Trophoblast cell (in vitro differentiated cells and primary cell): Measurements from ENCODE around the gene CD8B.

ENCODE experiments used
- DNase-seq, 2 donors: peaks; one replicate each; pipeline ENCODE4 v3.0.0-alpha.2; 2016
- H2AFZ ChIP-seq: 2 replicates; pipeline ENCODE4 v1.6.1; 2013; ENCODE audit warnings: low read length, moderate library complexity, mild to moderate bottlenecking; ENCODE audit not compliant: insufficient read depth, poor library complexity
- H2AK5ac ChIP-seq: 2 replicates; pipeline ENCODE4 v1.6.1; 2013; ENCODE audit warnings: mild to moderate bottlenecking, low read length
- H2BK120ac ChIP-seq: 2 replicates; pipeline ENCODE4 v1.6.1; 2013; ENCODE audit warnings: low read length, mild to moderate bottlenecking, moderate library complexity; ENCODE audit not compliant: insufficient read depth, poor library complexity
- H2BK12ac ChIP-seq: 2 replicates; pipeline ENCODE4 v1.6.1; 2013; ENCODE audit warnings: mild to moderate bottlenecking, low read length, moderate library complexity
- H2BK5ac ChIP-seq: 2 replicates; pipeline ENCODE4 v1.6.1; 2013; ENCODE audit warnings: low read length, low read depth, moderate library complexity, mild to moderate bottlenecking; ENCODE audit not compliant: poor library complexity
- H3K14ac ChIP-seq: 2 replicates; pipeline ENCODE4 v1.6.1; 2013; ENCODE audit warnings: mild to moderate bottlenecking, low read length
- H3K18ac ChIP-seq: 2 replicates; pipeline ENCODE4 v1.6.1; 2013; ENCODE audit warnings: mild to moderate bottlenecking, low read length
- H3K23ac ChIP-seq: 2 replicates; pipeline ENCODE4 v1.6.1; 2013; ENCODE audit warnings: low read length
- H3K27ac ChIP-seq: 2 replicates; pipeline ENCODE4 v1.5.1; 2013; ENCODE audit warnings: low read depth, mild to moderate bottlenecking, inconsistent platforms, low read length, moderate library complexity
- H3K27me3 ChIP-seq: 2 replicates; pipeline ENCODE4 v1.6.1; 2013; ENCODE audit warnings: inconsistent platforms, mild to moderate bottlenecking, low read length, moderate library complexity; ENCODE audit not compliant: insufficient read depth
- H3K36me3 ChIP-seq, 2 experiments: 1 replicate in 1 of 2; 2 replicates in 1 of 2; pipeline ENCODE4 v1.6.1; 2013; ENCODE audit warnings: low read length in 2 of 2, mild to moderate bottlenecking in 2 of 2, moderate library complexity in 1 of 2; ENCODE audit not compliant: insufficient read depth in 2 of 2, control insufficient read depth in 1 of 2
- H3K4ac ChIP-seq: 2 replicates; pipeline ENCODE4 v1.6.1; 2013; ENCODE audit warnings: low read depth, mild to moderate bottlenecking, low read length, moderate library complexity
- H3K4me1 ChIP-seq, 2 experiments: 1 replicate in 1 of 2; 2 replicates in 1 of 2; pipeline ENCODE4 v1.6.1; 2013; ENCODE audit warnings: low read length in 2 of 2, mild to moderate bottlenecking in 2 of 2, moderate library complexity in 1 of 2; ENCODE audit not compliant: insufficient read depth in 2 of 2, control insufficient read depth in 1 of 2
- H3K4me2 ChIP-seq: 2 replicates; pipeline ENCODE4 v1.6.1; 2013; ENCODE audit warnings: inconsistent platforms, mild to moderate bottlenecking, low read length, moderate library complexity
- H3K4me3 ChIP-seq: 2 replicates; pipeline ENCODE4 v1.5.1; 2013; ENCODE audit warnings: mild to moderate bottlenecking, low read depth, low read length, inconsistent platforms
- H3K79me1 ChIP-seq: one replicate; pipeline ENCODE4 v1.6.1; 2013; ENCODE audit warnings: low read length
- H3K79me2 ChIP-seq: 2 replicates; pipeline ENCODE4 v1.6.1; 2013; ENCODE audit warnings: low read length, mild to moderate bottlenecking; ENCODE audit not compliant: control insufficient read depth, insufficient read depth, poor library complexity
- H3K9ac ChIP-seq: 2 replicates; pipeline ENCODE4 v1.6.1; 2013; ENCODE audit warnings: mild to moderate bottlenecking, low read length
- H3K9me3 ChIP-seq: 2 replicates; pipeline ENCODE4 v1.6.1; 2013; ENCODE audit warnings: low read depth, mild to moderate bottlenecking, control low read depth, inconsistent platforms, low read length; ENCODE audit not compliant: insufficient read depth
- H4K12ac ChIP-seq: 2 replicates; pipeline ENCODE4 v1.6.1; 2013; ENCODE audit warnings: low read depth, mild to moderate bottlenecking, low read length, moderate library complexity
- H4K8ac ChIP-seq: 2 replicates; pipeline ENCODE4 v1.6.1; 2013; ENCODE audit warnings: low read depth, mild to moderate bottlenecking, low read length, moderate library complexity
- H4K91ac ChIP-seq: one replicate; pipeline ENCODE4 v1.6.1; 2013; ENCODE audit warnings: low read depth, mild to moderate bottlenecking, low read length, moderate library complexity
- WGBS: extraction: QIAGEN DNeasy Blood & Tissue Kit; methylation state at CpG from one replicate; pipeline ENCODE4 v1.1.7; 2013; ENCODE audit warnings: missing lambda C conversion rate; ENCODE audit not compliant: insufficient read length, insufficient coverage; ENCODE audit errors: extremely low coverage; 5-methylcytosine and 5-hydroxymethylcytosine counted together

The CD8B gene

DNA sequence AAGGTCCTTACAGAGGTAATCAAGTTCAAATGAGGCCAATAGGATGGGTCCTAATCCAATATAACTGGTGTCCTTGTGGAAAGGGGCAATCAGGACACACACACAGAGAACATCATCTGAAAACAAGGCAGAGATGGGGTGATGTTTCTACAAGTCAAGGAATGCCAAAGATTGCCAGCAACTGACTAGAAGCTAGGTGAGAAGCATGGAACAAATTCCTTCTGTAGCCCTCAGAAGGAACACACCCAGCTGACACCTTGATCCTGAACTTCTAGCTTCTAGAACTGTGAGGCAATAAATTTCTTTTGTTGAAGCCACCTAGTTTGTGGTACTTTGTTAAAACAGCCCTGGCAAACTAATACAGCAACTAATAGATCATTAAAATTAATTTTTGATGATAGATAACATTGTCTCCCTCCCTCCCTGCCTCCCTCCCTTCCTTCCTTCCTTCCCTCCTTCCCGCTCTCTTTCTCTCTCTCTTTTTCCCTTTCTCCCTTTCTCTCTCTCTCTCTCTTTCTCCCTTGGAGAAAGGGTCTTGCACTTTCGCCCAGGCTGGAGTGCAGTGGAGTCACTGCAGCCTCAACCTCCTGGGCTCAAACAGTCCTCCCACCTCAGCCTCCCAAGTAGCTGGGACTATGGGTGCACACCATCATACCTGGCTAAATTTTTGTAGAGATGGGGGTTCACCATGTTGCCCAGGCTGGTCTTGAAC is 60.7 kb downstream of the CD8B start:
- Histone ChIP-seq H4K12ac (no peak overlapping the region), H3K4ac (no peak overlapping the region), H2BK12ac (no peak overlapping the region), H3K79me2 (no peaks in the 10 kb centered on the region), H3K23ac (no peak overlapping the region), H2AFZ (no peak overlapping the region), H3K79me1 (no peaks in the 10 kb centered on the region), H4K8ac (no peak overlapping the region), H2BK5ac (no peak overlapping the region), H3K9me3 (peaks cover 3% of the 10 kb centered on the region), H3K4me1 (no peaks in the 10 kb centered on the region), H3K4me3 (no peak overlapping the region), H3K36me3 (no peaks in the 10 kb centered on the region), H3K14ac (no peak overlapping the region), H3K18ac (no peak overlapping the region), H2AK5ac (no peak overlapping the region), H2BK120ac (no peak overlapping the region), H3K4me2 (no peak overlapping the region), H3K9ac (no peak overlapping the region), H3K27ac (no peak overlapping the region), H4K91ac (no peak overlapping the region), H3K27me3 (no peaks in the 10 kb centered on the region)
- DNase-seq = no peak
- no CpG with 5 or more reads among the region's 2 CpGs for WGBS

DNA sequence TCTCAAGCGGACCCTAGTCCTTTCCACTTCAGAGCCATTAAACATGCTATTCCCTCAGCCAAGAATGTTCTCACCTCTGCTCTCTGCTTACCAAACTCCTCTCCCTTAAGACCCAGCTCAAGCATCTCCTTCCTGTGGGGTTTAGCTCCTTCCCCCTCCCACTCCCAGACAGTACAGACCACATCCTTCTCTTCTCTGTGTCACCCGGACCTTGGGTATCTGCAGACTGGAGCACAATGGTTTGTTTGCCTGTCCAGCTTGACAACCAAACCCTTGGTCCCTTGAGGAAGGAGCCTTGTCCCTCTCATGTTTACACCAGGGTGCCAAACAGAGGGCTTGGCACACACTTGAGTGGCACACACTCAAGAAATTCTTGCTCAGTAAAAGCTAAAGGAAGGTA is 66.8 kb downstream of the CD8B start:
- Histone ChIP-seq H3K9ac (no peak overlapping the region), H3K27ac (no peak overlapping the region), H3K4me2 (no peak overlapping the region), H4K8ac (no peak overlapping the region), H3K14ac (no peak overlapping the region), H4K91ac (no peak overlapping the region), H2AK5ac (no peak overlapping the region), H3K4me3 (no peak overlapping the region), H2BK5ac (no peak overlapping the region), H3K18ac (no peak overlapping the region), H3K4me1 (peaks cover 0 to 8% of the 10 kb centered on the region in 2 experiments), H3K36me3 (no peaks in the 10 kb centered on the region), H3K27me3 (peaks cover 22% of the 10 kb centered on the region), H2AFZ (no peak overlapping the region), H4K12ac (no peak overlapping the region), H3K9me3 (peaks cover 13% of the 10 kb centered on the region), H3K23ac (no peak overlapping the region), H2BK12ac (no peak overlapping the region), H3K4ac (no peak overlapping the region), H2BK120ac (no peak overlapping the region), H3K79me1 (no peaks in the 10 kb centered on the region), H3K79me2 (no peaks in the 10 kb centered on the region)
- no peak for DNase-seq
- WGBS = no CpG with 5 or more reads among the region's 2 CpGs

DNA sequence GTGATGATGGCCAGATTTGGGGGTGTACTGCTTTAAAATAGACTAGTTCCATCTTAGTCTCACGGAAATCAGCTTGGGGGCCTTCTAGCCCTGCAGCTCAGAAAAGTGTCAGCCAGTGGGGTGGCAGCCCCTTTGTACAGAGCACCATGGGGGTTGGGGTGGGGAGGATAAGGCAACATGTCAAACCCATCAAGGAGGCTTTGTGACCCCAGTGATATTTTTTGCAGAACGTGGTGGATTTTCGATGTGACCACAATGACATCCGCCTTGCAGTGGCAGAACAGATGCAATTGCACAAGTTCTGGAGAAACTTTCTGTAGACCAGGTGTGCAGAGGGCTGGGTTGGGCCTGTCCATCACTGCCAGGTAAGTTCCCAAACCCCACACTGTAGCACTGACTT is 67.9 kb downstream of the CD8B start:
- no peak overlapping the region for H4K91ac ChIP-seq
- H3K4me3 ChIP-seq = no peak overlapping the region
- no peak overlapping the region for H3K14ac ChIP-seq
- no peak overlapping the region for H2BK120ac ChIP-seq
- no peak overlapping the region for H2AFZ ChIP-seq
- H3K79me1 ChIP-seq = no peaks in the 10 kb centered on the region
- H2AK5ac ChIP-seq = no peak overlapping the region
- no peak overlapping the region for H3K4me2 ChIP-seq
- DNase-seq = no peak
- peaks cover 0 to 8% of the 10 kb centered on the region in 2 experiments for H3K4me1 ChIP-seq
- H3K36me3 ChIP-seq = no peaks in the 10 kb centered on the region
- no peak overlapping the region for H3K18ac ChIP-seq
- no CpG with 5 or more reads among the region's 4 CpGs for WGBS
- no peak overlapping the region for H4K8ac ChIP-seq
- H3K4ac ChIP-seq = no peak overlapping the region
- H3K9ac ChIP-seq = no peak overlapping the region
- H2BK5ac ChIP-seq = no peak overlapping the region
- no peak overlapping the region for H4K12ac ChIP-seq
- no peak overlapping the region for H3K27ac ChIP-seq
- H3K9me3 ChIP-seq = peaks cover 17% of the 10 kb centered on the region
- H2BK12ac ChIP-seq = no peak overlapping the region
- no peaks in the 10 kb centered on the region for H3K79me2 ChIP-seq
- H3K23ac ChIP-seq = no peak overlapping the region
- H3K27me3 ChIP-seq = peaks cover 33% of the 10 kb centered on the region

DNA sequence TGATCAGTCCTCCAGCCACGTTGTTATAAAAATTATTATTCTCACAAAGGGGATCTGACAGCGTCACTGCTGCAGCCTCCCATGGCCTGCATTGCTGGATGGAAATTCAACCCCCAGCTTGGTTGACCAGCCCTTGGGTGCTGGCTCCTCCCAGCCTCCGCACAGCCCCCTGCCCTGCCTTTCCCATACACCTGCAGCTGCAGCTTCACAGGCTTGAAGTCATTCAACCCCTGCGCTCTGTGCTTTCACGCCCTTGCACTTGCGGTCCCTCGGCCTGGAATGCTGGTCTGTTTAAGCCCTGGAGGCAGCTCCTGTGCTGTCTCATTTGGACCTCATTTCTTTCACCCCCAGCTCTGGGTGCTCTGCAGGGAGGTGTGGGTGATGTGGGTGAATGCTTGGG is 70.1 kb downstream of the CD8B start:
- no peak overlapping the region for H4K8ac ChIP-seq
- no peak overlapping the region for H3K4ac ChIP-seq
- no peak overlapping the region for H4K12ac ChIP-seq
- no peaks in the 10 kb centered on the region for H3K79me2 ChIP-seq
- H3K27ac ChIP-seq = no peak overlapping the region
- H4K91ac ChIP-seq = no peak overlapping the region
- no peak for DNase-seq
- no peak overlapping the region for H3K23ac ChIP-seq
- H3K18ac ChIP-seq = no peak overlapping the region
- H3K27me3 ChIP-seq = peaks cover 43% of the 10 kb centered on the region
- peaks cover 15% of the 10 kb centered on the region for H3K9me3 ChIP-seq
- no CpG with 5 or more reads among the region's 7 CpGs for WGBS
- no peaks in the 10 kb centered on the region for H3K36me3 ChIP-seq
- H3K14ac ChIP-seq = no peak overlapping the region
- H3K4me1 ChIP-seq = peaks cover 0 to 8% of the 10 kb centered on the region in 2 experiments
- no peak overlapping the region for H2BK120ac ChIP-seq
- H2AFZ ChIP-seq = no peak overlapping the region
- no peak overlapping the region for H3K9ac ChIP-seq
- no peaks in the 10 kb centered on the region for H3K79me1 ChIP-seq
- no peak overlapping the region for H3K4me3 ChIP-seq
- H2BK12ac ChIP-seq = no peak overlapping the region
- no peak overlapping the region for H3K4me2 ChIP-seq
- H2AK5ac ChIP-seq = no peak overlapping the region
- no peak overlapping the region for H2BK5ac ChIP-seq
